HepG2 (cell line): ENCODE measurements around the gene PCDHGC5. TPM values are rescaled to one million over a fixed set of nuclear protein-coding genes. Genes with fewer than 3 reads are reported as not detected.
A peak's percentile ranks its signal among the peaks of the same experiment; 100 is the strongest.

Source experiments
- ARNT ChIP-seq: fragments of 450-650 bp; IDR thresholded peaks from 2 replicates; pipeline ENCODE4 v1.6.1; 2017
- BHLHE40 ChIP-seq: IDR thresholded peaks from 2 replicates; pipeline ENCODE4 v1.6.1; 2011; ENCODE audit warnings: low read length, improper control_type of control experiment
- BRF2 ChIP-seq: sonication (generic); formaldehyde crosslinking; IDR thresholded peaks from 2 replicates; pipeline ENCODE4 v1.8.1; 2022; ENCODE audit warnings: mild to moderate bottlenecking, missing genetic modification reagents
- CEBPB ChIP-seq: IDR thresholded peaks from 2 replicates; pipeline ENCODE4 v1.6.1; 2011; ENCODE audit warnings: low read depth, low read length, improper control_type of control experiment, borderline replicate concordance
- HNRNPK ChIP-seq: fragments of 200-400 bp; formaldehyde crosslinking; IDR thresholded peaks from 2 replicates; pipeline ENCODE4 v1.6.1; 2018; ENCODE audit warnings: low read length, low read depth, moderate library complexity, mild to moderate bottlenecking; ENCODE audit not compliant: poor library complexity, severe bottlenecking
- HOXA3 ChIP-seq: sonication (generic); formaldehyde crosslinking; IDR thresholded peaks from 2 replicates; pipeline ENCODE4 v1.5.0; 2020; ENCODE audit warnings: missing genetic modification reagents
- MIER2 ChIP-seq: IDR thresholded peaks from 2 replicates; pipeline ENCODE4 v1.6.1; 2016; ENCODE audit warnings: missing biosample characterization, missing genetic modification reagents
- NFRKB ChIP-seq: fragments of 450-650 bp; IDR thresholded peaks from 2 replicates; pipeline ENCODE4 v1.6.1; 2017
- SAP130 ChIP-seq: IDR thresholded peaks from 2 replicates; pipeline ENCODE4 v1.6.1; 2016; ENCODE audit warnings: low read depth
- SRSF1 ChIP-seq: fragments of 200-400 bp; formaldehyde crosslinking; optimal IDR thresholded peaks from 2 replicates; pipeline ENCODE3; 2017; ENCODE audit warnings: mild to moderate bottlenecking, low read depth, low read length, moderate library complexity
- TCF12 ChIP-seq, 2 experiments: fragments of 450-650 bp in 1 of 2; sonication (generic) in 1 of 2; formaldehyde crosslinking in 1 of 2; IDR thresholded peaks; 2 replicates each; pipeline versions ENCODE4 v1.6.1 to v1.8.0; 2017 to 2022; ENCODE audit warnings: antibody characterized with exemption in 1 of 2, mild to moderate bottlenecking in 1 of 2, missing genetic modification reagents in 1 of 2, moderate library complexity in 1 of 2
- THAP8 ChIP-seq: sonication (generic); formaldehyde crosslinking; IDR thresholded peaks from 2 replicates; pipeline ENCODE4 v1.5.1; 2020; ENCODE audit warnings: missing genetic modification reagents, mild to moderate bottlenecking, borderline replicate concordance
- ZNF451 ChIP-seq: sonication (generic); formaldehyde crosslinking; IDR thresholded peaks from 2 replicates; pipeline ENCODE4 v1.5.0; 2020; ENCODE audit warnings: mild to moderate bottlenecking, missing genetic modification reagents
- ZNF468 ChIP-seq: sonication (generic); formaldehyde crosslinking; IDR thresholded peaks from 2 replicates; pipeline ENCODE4 v1.8.0; 2022; ENCODE audit warnings: mild to moderate bottlenecking, moderate library complexity, missing genetic modification reagents
- polyA plus RNA-seq, 8 experiments: library from polyadenylated mRNA; depleted of rRNA in 3 of 8; stranded (reverse) in 7 of 8; unstranded in 1 of 8; fragments of >200 nt; fragmentation: Illumina TruSeq in 4 of 8; extraction: Trizol in 4 of 8; gene quantifications; 2 replicates each; pipeline versions ENCODE4 v1.2.1 to v1.2.3, GENCODE V29; 2011 to 2016; ENCODE audit warnings: low read depth in 4 of 8, missing spikeins in 1 of 8, mixed read lengths in 1 of 8; ENCODE audit not compliant: insufficient read depth in 1 of 8
- total RNA-seq, 5 experiments: library from RNA; depleted of rRNA; stranded (reverse); fragments of >200 nt; fragmentation: Illumina TruSeq; extraction: Trizol; gene quantifications; 2 replicates each; pipeline ENCODE4 v1.2.3, GENCODE V29; 2016; ENCODE audit warnings: low read depth in 1 of 5
- TF ChIP-seq, protein P1 (sequence below): IDR thresholded peaks from 2 replicates; pipeline ENCODE4 v1.6.1; 2012; ENCODE audit warnings: inconsistent platforms
- TF ChIP-seq, protein P2 (sequence below): sonication (generic); formaldehyde crosslinking; IDR thresholded peaks from 2 replicates; pipeline ENCODE4 v1.4.0; 2020; ENCODE audit warnings: low read depth, missing genetic modification reagents
- TF ChIP-seq, protein P3 (sequence below): IDR thresholded peaks from 2 replicates; pipeline ENCODE4 v1.6.1; 2016; ENCODE audit warnings: control low read depth
- TF ChIP-seq, protein P4 (sequence below): sonication (generic); formaldehyde crosslinking; IDR thresholded peaks from 2 replicates; pipeline ENCODE4 v1.4.0; 2020; ENCODE audit warnings: missing genetic modification reagents

The PCDHGC5 gene
- total and polyA plus RNA-seq, 2 of the 13 experiments (the other 11 are each of a cell fraction or from before 2014, with no cell fraction given): 0.03 TPM; not detected in 1

- TF ChIP-seq SAP130 (CRISPR knock-in tag) (peak; percentile 53), NFRKB (no peak), TCF12 (IDR thresholded peaks at IDR 0.05) (no peak), TCF12 (CRISPR knock-in tag; IDR thresholded peaks at IDR 0.05) (no peak), SRSF1 (no peak), BRF2 (CRISPR knock-in tag) (no peak), CEBPB (peak; percentile 42; the same call in 1 of the 2 replicates), ZNF451 (CRISPR knock-in tag) (no peak), THAP8 (CRISPR knock-in tag) (no peak), ARNT (no peak), MIER2 (peak; percentile 61; the same call in 1 of the 2 replicates), HOXA3 (CRISPR knock-in tag) (0 out of 2 replicates have a peak, but pooled peaks have one; percentile 55), ZNF468 (CRISPR knock-in tag) (no peak), BHLHE40 (no peak; the same call in 1 of the 2 replicates), HNRNPK (no peak)
- TF ChIP-seq, protein P1, sequence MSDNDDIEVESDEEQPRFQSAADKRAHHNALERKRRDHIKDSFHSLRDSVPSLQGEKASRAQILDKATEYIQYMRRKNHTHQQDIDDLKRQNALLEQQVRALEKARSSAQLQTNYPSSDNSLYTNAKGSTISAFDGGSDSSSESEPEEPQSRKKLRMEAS: peak; percentile 64; the same call in 1 of the 2 replicates
- TF ChIP-seq, protein P2, sequence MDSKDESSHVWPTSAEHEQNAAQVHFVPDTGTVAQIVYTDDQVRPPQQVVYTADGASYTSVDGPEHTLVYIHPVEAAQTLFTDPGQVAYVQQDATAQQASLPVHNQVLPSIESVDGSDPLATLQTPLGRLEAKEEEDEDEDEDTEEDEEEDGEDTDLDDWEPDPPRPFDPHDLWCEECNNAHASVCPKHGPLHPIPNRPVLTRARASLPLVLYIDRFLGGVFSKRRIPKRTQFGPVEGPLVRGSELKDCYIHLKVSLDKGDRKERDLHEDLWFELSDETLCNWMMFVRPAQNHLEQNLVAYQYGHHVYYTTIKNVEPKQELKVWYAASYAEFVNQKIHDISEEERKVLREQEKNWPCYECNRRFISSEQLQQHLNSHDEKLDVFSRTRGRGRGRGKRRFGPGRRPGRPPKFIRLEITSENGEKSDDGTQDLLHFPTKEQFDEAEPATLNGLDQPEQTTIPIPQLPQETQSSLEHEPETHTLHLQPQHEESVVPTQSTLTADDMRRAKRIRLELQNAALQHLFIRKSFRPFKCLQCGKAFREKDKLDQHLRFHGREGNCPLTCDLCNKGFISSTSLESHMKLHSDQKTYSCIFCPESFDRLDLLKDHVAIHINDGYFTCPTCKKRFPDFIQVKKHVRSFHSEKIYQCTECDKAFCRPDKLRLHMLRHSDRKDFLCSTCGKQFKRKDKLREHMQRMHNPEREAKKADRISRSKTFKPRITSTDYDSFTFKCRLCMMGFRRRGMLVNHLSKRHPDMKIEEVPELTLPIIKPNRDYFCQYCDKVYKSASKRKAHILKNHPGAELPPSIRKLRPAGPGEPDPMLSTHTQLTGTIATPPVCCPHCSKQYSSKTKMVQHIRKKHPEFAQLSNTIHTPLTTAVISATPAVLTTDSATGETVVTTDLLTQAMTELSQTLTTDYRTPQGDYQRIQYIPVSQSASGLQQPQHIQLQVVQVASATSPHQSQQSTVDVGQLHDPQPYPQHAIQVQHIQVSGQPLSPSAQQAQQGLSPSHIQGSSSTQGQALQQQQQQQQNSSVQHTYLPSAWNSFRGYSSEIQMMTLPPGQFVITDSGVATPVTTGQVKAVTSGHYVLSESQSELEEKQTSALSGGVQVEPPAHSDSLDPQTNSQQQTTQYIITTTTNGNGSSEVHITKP (CRISPR knock-in tag): no peak
- TF ChIP-seq, protein P3, sequence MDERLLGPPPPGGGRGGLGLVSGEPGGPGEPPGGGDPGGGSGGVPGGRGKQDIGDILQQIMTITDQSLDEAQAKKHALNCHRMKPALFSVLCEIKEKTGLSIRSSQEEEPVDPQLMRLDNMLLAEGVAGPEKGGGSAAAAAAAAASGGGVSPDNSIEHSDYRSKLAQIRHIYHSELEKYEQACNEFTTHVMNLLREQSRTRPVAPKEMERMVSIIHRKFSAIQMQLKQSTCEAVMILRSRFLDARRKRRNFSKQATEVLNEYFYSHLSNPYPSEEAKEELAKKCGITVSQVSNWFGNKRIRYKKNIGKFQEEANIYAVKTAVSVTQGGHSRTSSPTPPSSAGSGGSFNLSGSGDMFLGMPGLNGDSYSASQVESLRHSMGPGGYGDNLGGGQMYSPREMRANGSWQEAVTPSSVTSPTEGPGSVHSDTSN (CRISPR knock-in tag): no peak
- TF ChIP-seq, protein P4, sequence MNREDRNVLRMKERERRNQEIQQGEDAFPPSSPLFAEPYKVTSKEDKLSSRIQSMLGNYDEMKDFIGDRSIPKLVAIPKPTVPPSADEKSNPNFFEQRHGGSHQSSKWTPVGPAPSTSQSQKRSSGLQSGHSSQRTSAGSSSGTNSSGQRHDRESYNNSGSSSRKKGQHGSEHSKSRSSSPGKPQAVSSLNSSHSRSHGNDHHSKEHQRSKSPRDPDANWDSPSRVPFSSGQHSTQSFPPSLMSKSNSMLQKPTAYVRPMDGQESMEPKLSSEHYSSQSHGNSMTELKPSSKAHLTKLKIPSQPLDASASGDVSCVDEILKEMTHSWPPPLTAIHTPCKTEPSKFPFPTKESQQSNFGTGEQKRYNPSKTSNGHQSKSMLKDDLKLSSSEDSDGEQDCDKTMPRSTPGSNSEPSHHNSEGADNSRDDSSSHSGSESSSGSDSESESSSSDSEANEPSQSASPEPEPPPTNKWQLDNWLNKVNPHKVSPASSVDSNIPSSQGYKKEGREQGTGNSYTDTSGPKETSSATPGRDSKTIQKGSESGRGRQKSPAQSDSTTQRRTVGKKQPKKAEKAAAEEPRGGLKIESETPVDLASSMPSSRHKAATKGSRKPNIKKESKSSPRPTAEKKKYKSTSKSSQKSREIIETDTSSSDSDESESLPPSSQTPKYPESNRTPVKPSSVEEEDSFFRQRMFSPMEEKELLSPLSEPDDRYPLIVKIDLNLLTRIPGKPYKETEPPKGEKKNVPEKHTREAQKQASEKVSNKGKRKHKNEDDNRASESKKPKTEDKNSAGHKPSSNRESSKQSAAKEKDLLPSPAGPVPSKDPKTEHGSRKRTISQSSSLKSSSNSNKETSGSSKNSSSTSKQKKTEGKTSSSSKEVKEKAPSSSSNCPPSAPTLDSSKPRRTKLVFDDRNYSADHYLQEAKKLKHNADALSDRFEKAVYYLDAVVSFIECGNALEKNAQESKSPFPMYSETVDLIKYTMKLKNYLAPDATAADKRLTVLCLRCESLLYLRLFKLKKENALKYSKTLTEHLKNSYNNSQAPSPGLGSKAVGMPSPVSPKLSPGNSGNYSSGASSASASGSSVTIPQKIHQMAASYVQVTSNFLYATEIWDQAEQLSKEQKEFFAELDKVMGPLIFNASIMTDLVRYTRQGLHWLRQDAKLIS (CRISPR knock-in tag): no peak
Measured at GRCh38 chr5:141524604-141525597, 36.0 kb downstream of the PCDHGC5 start (continued).
